Glomerular visceral epithelial cell (primary cell): ENCODE measurements around the gene BBS4.
"Not testable (repeated sequence)": the region's sequence is repeated elsewhere in the genome, so short reads cannot be mapped to it uniquely, and the experiment has no call there.

Source experiments
- DNase-seq: peaks from one replicate; pipeline ENCODE4 v3.0.0-alpha.2; 2016; ENCODE audit errors: extremely low spot score

The BBS4 gene

DNA sequence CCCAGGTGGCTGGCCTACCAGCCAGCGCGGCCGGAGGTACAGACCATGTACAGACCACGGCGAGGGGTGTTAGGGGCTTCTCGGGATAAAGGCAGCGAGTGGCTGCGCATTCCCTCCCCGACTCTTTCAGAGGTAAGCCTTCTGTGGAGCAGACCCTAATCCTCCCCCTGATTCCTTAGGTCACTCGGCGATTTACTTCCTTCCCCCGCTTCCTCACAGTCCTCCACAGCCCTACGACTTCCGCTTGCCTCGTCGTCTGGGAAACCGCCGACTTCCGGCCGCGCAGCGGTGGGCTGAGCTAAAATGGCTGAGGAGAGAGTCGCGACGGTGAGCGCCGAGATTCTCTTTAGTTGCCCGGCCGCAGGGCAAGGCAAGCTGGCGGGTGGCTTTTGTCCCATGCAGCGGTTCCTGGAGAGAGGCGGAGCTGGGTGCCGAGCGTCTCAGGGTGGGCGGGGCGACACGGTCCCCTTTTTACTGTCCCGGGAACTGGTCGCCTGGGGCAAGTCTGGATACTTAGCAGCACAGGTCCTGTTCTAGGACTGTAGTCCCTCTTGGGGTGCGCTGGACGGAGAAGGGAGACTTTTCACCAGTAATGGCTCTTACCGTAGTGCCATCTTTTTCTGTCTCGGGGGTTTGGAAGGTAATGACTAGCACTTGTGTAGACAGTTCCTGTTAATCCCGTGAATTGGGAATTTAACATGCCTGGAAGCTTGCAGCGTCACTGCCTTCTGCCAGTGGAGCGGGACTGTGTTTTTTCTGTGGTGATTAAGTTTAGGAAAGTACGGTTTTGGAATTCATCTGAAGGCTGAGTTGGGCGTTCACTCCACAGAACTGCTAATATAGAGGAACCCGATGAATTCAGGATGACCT is at the start of gene BBS4, which contains the start of gene HIGD2B:
TSS of gene BBS4 (plus strand) at position 283 of the 870 bp plus-strand sequence. CDS start at position 304, 21 bp downstream.
TSS of gene HIGD2B (minus strand) at position 258 of the 870 bp plus-strand sequence. CDS start 9,808 bp downstream, outside the sequence.
- peak; percentile 93 for DNase-seq

- peak; percentile 77 for DNase-seq
These were observed 49.3 kb upstream of the BBS4 start for GRCh38 chr15:72636519-72637282.

GRCh38 chr15:72639759-72640483 is 46.1 kb upstream of the BBS4 start:
- not testable (repeated sequence) for DNase-seq

DNA sequence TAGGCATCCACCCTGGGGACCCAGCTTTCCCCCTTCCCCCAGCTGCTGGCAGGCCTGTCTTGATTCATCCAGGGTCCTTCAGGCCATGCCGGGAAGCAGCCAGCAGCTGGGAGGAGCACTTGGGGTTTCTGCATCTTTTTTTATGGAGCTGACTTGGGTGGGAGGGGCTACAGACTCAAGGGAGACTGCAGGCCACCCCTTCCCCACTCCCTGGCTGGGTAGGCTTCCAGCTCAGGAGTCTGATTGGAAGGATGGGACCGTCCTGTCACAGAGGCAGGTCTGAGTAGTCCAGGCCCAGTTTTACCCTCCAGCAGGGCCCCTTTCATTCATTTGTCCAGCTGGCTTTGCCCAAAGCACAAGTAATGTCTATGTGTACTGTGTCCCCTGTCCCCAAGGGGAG is 43.7 kb upstream of the BBS4 start:
- not testable (repeated sequence) for DNase-seq

GRCh38 chr15:72648631-72649253 is 37.3 kb upstream of the BBS4 start:
- not testable (repeated sequence) for DNase-seq

DNA sequence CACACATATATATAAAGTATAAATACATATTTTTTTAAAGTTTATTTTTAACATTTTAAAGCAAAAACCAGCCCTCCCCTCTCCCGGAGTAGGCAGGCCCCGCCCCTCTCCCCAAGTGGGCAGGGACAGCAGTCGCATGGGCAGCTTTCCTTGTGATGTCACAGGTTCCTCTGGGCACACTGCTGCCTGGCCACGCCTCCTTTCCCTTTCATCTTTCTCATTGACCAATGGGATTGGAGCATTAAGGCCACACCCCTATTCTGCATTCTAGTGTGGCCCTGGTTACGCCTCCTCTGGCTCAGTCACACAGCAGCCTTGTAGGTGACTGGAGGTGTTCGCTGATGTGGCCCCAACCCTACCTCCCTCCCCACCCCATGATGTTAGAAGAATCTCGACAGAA is 31.6 kb upstream of the BBS4 start, which contains the start of gene GOLGA6B:
TSS of gene GOLGA6B (plus strand) at position 301 of the 400 bp plus-strand sequence. CDS start at position 342, 41 bp downstream.
- not testable (repeated sequence) for DNase-seq

- not testable (repeated sequence) for DNase-seq
These were observed 30.0 kb upstream of the BBS4 start for GRCh38 chr15:72656014-72656413.

GRCh38 chr15:72661081-72661480 is 24.9 kb upstream of the BBS4 start:
- DNase-seq = not testable (repeated sequence)

DNA sequence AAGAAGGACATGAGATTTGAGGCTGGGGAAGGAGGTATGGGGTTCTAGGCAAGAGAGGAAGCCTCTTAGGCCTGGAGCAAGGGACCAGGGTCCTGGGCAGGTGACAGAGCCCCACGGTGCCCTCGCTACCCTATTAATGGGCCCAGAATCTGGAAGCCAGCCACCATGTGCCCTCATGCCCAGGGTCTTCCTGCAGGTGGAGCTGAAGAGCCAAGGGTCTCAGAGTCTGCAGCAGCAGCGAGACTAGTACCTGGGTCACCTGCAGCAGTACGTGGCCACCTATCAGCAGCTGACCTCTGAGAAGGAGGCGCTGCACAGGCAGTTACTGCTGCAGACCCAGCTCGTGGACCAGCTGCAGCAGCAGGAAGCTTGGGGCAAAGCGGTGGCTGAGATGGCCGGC is 22.1 kb upstream of the BBS4 start:
- DNase-seq = not testable (repeated sequence)

DNA sequence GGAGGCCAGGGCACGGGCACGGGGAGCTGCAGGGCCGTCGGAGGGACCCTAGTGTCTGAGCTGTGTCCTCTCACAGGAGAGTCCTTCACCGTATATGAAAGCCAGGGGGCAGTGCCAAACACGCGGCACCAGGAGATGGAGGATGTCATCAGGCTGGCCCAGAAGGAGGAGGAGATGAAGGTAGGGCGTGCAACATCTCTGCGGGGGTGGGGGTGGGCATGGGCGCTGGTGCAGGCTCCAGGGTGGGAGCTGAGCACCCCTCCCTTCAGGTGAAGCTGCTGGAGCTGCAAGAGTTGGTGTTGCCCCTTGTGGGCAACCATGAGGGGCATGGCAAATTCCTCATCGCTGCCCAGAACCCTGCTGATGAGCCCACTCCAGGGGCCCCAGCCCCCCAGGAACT is 20.3 kb upstream of the BBS4 start:
- not testable (repeated sequence) for DNase-seq

- not testable (repeated sequence) for DNase-seq
These were observed 16.2 kb upstream of the BBS4 start for GRCh38 chr15:72669803-72670202.

DNA sequence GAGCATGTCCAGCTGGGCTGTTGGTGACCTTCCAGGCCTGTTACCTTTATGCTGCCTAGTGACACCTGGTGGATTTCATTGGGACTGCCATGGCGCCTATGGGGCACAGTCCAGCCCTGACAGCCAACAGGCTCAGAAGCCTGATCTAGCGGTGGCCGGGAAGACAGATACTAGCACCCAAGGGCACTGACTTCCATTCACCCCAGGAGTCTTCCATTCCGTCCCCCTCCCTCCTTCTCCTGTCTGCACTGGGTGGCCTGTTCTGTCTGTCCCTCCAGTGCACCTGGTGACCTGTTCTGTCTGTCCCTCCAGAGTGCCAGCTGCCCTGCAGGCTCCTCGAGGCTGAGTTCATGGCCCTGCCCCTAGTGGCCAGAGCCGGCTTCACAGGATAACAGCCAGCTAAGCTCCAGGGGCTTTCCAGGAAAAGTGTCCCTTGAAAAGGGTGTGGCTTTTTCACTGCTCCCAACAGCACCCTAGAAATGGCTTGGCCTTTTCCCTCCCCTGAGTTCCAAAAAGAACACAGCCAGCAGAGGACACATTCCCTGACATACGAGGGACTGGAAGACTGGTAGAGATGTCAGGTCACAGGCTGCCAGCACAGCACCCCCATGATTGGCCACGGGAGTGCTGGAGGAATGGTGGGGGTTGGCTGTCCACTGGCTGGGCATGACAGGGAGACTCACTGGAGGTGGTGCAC is 15.2 kb upstream of the BBS4 start:
- DNase-seq = peak; percentile 81

GRCh38 chr15:72671525-72671924 is 14.5 kb upstream of the BBS4 start:
- no peak for DNase-seq

DNA sequence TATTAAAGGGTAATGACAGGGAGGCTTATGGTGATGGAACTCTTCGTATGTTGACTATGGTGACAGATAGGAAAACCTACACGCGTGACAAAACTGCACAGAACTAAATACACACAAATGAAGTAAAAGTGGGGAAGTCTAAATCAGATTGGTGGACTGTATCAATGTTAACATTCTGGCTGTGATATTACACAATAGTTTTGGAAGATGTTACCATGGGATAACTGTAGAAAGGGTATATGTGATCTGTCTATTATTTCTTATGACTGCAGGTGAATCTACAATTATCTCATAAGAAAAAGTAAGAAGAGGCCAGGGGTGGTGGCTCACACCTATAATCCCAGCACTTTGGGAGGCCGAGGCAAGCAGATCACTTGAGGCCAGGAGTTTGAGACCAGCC is 9.2 kb upstream of the BBS4 start:
- no peak for DNase-seq

- no peak for DNase-seq
These were observed 5.1 kb upstream of the BBS4 start for GRCh38 chr15:72680931-72681330.

DNA sequence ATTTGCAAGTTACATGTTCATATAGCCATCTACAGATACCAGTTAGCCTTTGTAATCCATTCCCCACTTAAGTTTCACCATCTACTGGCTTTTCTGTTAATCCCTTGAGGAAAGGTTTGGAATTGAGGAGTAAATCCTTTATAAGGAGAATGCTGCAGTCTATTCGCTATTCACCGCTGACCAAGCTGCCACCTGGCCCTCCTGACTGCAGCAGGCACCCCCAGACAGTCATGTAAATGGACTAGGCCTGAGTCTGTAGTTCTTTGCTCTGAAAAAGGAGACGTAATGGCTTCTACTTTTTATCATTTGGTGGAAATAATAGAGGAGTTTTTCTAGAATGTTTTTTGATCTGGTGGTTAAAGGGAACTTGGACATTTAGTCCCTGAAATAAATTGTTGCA is 3.2 kb upstream of the BBS4 start:
- no peak for DNase-seq

GRCh38 chr15:72685301-72685924 is 594 bp upstream of the BBS4 start:
- DNase-seq = no peak

GRCh38 chr15:72688697-72689096 is 2.7 kb downstream of the BBS4 start:
- DNase-seq = no peak

DNA sequence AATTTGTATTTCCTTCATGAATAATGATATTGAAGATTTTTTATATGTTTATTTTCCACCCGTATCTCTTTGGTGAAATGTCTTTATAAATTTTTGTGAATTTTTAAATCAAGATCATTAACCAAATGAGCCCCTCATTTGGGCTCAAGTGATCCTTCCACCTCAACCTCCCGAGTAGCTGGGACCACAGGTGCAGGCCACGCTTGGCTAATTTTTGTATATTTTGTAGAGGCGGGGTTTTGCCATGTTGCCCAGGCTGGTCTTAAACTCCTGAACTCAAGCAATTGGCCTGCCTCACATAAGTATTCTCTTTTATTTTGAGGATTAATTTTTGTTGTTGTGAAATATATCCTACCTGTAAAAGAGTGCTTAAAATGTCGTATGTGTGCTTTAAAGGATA is 4.9 kb downstream of the BBS4 start:
- no peak for DNase-seq

DNA sequence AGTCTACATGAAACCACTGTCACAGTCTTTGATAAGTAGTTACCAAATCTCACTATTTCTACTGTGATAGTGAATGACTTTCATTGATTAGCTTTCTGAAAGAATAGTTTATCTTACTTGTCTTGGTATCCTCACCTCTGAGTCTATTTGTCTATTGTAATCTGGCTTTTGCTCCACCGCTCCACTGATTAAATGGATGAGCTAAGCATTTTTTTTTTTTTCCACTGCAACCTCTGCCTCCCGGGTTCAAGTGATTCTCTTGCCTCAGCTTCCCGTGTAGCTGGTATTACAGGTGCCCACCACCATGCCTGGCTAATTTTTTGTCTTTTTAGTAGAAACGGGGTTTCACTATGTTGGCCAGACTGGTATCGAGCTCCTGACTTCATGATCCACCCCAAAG is 12.9 kb downstream of the BBS4 start:
- no peak for DNase-seq
